Measurements from ENCODE around the gene GPD2.

DNA sequence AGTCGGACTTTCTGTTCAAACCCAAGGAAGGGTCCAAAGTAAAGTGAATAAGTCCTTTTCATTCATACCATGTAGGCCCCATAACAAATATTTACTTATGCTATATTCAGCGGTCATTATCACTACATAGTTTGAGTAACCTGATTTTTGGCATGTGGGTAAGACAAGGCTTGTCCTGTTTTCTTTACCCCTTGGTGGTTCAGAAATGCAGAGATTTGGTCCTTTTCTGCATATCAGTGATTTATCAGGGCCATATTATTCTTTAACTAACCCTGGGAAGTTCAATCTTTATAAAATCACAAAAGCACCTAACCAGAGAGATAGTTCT lies 157.4 kb downstream of the GPD2 start:
- no peak for TF ChIP-seq KAT7 (CRISPR knock-in tag; IDR thresholded peaks at IDR 0.05; ENCODE audit: borderline replicate concordance)
- TF ChIP-seq, protein P1, sequence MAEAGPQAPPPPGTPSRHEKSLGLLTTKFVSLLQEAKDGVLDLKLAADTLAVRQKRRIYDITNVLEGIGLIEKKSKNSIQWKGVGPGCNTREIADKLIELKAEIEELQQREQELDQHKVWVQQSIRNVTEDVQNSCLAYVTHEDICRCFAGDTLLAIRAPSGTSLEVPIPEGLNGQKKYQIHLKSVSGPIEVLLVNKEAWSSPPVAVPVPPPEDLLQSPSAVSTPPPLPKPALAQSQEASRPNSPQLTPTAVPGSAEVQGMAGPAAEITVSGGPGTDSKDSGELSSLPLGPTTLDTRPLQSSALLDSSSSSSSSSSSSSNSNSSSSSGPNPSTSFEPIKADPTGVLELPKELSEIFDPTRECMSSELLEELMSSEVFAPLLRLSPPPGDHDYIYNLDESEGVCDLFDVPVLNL (CRISPR knock-in tag; IDR thresholded peaks at IDR 0.05; ENCODE audit: borderline replicate concordance, low read depth), result no peak
- TF ChIP-seq MYBL2 (CRISPR knock-in tag; IDR thresholded peaks at IDR 0.05), result no peak
- no peak for TF ChIP-seq ZNF232 (CRISPR knock-in tag; IDR thresholded peaks at IDR 0.05)
- no peak for TF ChIP-seq CTCF (IDR thresholded peaks at IDR 0.05)
